GM12878 (cell line): ENCODE data around the gene PRRG4.

ENCODE experiments used
- EP300 ChIP-seq, 2 experiments: fragments of 150-350 bp in 1 of 2; IDR thresholded peaks; 2 replicates each; pipeline ENCODE4 v1.6.1; 2011 to 2012; ENCODE audit warnings: low read depth in 2 of 2, low read length in 2 of 2, borderline replicate concordance in 1 of 2, improper control_type of control experiment in 1 of 2, inconsistent platforms in 1 of 2; ENCODE audit not compliant: control insufficient read depth in 1 of 2
- EZH2 ChIP-seq: IDR thresholded peaks from 2 replicates; pipeline ENCODE4 v1.6.1; 2012; ENCODE audit warnings: low read depth, mild to moderate bottlenecking, control low read depth, inconsistent platforms, low read length, borderline replicate concordance; ENCODE audit not compliant: control insufficient read depth
- FOXM1 ChIP-seq: IDR thresholded peaks from 2 replicates; pipeline ENCODE4 v1.6.1; 2012; ENCODE audit warnings: low read depth, mild to moderate bottlenecking, inconsistent platforms, low read length, moderate library complexity
- GABPA ChIP-seq: IDR thresholded peaks from 2 replicates; pipeline ENCODE4 v1.6.1; 2014; ENCODE audit warnings: antibody characterized with exemption, low read depth, mild to moderate bottlenecking, inconsistent platforms
- PAX8 ChIP-seq: fragments of 450-650 bp; IDR thresholded peaks from 2 replicates; pipeline ENCODE4 v1.6.1; 2017; ENCODE audit warnings: mild to moderate bottlenecking, moderate library complexity
- RFX5 ChIP-seq: IDR thresholded peaks from 2 replicates; pipeline ENCODE4 v1.6.1; 2011; ENCODE audit warnings: low read depth, low read length, improper control_type of control experiment
- SIN3A ChIP-seq: IDR thresholded peaks from 2 replicates; pipeline ENCODE4 v1.6.1; 2012; ENCODE audit warnings: low read depth, low read length, improper control_type of control experiment
- SMAD1 ChIP-seq: fragments of 450-650 bp; IDR thresholded peaks from 2 replicates; pipeline ENCODE4 v1.6.1; 2018; ENCODE audit warnings: mild to moderate bottlenecking, low read depth; ENCODE audit not compliant: partially characterized antibody
- TARDBP ChIP-seq: IDR thresholded peaks from 2 replicates; pipeline ENCODE4 v1.6.1; 2016; ENCODE audit warnings: borderline replicate concordance
- TF ChIP-seq, protein P1 (sequence below): IDR thresholded peaks from 2 replicates; pipeline ENCODE4 v1.6.1; 2011; ENCODE audit warnings: mild to moderate bottlenecking, low read depth, low read length, moderate library complexity; ENCODE audit not compliant: insufficient replicate concordance
- TF ChIP-seq, protein P2 (sequence below): IDR thresholded peaks from 2 replicates; pipeline ENCODE4 v1.6.1; 2012; ENCODE audit warnings: low read length, inconsistent platforms
- TF ChIP-seq, protein P3 (sequence below): IDR thresholded peaks from 2 replicates; pipeline ENCODE4 v1.6.1; 2012; ENCODE audit warnings: mild to moderate bottlenecking, low read depth, low read length
- TF ChIP-seq, protein P4 (sequence below): IDR thresholded peaks from 2 replicates; pipeline ENCODE4 v1.6.1; 2011; ENCODE audit warnings: low read depth, mild to moderate bottlenecking, low read length, moderate library complexity, borderline replicate concordance; ENCODE audit errors: extremely low read depth
- TF ChIP-seq, protein P5 (sequence below), 3 experiments: IDR thresholded peaks in 2 of 3; conservative IDR thresholded peaks in 1 of 3; 2 replicates each; pipeline ENCODE4 v1.5.1; 2011; ENCODE audit warnings: low read depth in 3 of 3, low read length in 3 of 3, mild to moderate bottlenecking in 3 of 3, control low read depth in 2 of 3, moderate library complexity in 2 of 3, inconsistent platforms in 1 of 3, mixed read lengths in 1 of 3; ENCODE audit not compliant: control insufficient read depth in 2 of 3, insufficient read depth in 1 of 3; ENCODE audit errors: extremely low read depth in 1 of 3

DNA sequence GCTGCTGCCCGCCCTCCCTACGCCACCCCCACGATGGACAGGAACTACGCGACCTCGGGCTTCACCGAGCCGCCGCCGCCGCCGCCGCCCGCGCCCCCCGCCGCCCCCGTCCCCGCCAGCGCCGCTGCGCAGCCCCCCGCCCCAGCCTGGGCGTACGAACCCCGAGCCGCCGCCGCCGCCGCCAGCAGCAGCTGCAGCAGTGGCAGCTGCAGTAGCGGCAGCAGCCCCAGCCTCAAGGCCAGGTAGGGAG lies 63.3 kb downstream of the PRRG4 start:
- TF ChIP-seq, protein P1, sequence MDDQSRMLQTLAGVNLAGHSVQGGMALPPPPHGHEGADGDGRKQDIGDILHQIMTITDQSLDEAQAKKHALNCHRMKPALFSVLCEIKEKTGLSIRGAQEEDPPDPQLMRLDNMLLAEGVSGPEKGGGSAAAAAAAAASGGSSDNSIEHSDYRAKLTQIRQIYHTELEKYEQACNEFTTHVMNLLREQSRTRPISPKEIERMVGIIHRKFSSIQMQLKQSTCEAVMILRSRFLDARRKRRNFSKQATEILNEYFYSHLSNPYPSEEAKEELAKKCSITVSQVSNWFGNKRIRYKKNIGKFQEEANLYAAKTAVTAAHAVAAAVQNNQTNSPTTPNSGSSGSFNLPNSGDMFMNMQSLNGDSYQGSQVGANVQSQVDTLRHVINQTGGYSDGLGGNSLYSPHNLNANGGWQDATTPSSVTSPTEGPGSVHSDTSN = no peak
- TF ChIP-seq, protein P2, sequence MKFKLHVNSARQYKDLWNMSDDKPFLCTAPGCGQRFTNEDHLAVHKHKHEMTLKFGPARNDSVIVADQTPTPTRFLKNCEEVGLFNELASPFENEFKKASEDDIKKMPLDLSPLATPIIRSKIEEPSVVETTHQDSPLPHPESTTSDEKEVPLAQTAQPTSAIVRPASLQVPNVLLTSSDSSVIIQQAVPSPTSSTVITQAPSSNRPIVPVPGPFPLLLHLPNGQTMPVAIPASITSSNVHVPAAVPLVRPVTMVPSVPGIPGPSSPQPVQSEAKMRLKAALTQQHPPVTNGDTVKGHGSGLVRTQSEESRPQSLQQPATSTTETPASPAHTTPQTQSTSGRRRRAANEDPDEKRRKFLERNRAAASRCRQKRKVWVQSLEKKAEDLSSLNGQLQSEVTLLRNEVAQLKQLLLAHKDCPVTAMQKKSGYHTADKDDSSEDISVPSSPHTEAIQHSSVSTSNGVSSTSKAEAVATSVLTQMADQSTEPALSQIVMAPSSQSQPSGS = no peak
- TF ChIP-seq, protein P3, sequence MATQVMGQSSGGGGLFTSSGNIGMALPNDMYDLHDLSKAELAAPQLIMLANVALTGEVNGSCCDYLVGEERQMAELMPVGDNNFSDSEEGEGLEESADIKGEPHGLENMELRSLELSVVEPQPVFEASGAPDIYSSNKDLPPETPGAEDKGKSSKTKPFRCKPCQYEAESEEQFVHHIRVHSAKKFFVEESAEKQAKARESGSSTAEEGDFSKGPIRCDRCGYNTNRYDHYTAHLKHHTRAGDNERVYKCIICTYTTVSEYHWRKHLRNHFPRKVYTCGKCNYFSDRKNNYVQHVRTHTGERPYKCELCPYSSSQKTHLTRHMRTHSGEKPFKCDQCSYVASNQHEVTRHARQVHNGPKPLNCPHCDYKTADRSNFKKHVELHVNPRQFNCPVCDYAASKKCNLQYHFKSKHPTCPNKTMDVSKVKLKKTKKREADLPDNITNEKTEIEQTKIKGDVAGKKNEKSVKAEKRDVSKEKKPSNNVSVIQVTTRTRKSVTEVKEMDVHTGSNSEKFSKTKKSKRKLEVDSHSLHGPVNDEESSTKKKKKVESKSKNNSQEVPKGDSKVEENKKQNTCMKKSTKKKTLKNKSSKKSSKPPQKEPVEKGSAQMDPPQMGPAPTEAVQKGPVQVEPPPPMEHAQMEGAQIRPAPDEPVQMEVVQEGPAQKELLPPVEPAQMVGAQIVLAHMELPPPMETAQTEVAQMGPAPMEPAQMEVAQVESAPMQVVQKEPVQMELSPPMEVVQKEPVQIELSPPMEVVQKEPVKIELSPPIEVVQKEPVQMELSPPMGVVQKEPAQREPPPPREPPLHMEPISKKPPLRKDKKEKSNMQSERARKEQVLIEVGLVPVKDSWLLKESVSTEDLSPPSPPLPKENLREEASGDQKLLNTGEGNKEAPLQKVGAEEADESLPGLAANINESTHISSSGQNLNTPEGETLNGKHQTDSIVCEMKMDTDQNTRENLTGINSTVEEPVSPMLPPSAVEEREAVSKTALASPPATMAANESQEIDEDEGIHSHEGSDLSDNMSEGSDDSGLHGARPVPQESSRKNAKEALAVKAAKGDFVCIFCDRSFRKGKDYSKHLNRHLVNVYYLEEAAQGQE = no peak
- TF ChIP-seq, protein P4, sequence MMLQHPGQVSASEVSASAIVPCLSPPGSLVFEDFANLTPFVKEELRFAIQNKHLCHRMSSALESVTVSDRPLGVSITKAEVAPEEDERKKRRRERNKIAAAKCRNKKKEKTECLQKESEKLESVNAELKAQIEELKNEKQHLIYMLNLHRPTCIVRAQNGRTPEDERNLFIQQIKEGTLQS = no peak
- TF ChIP-seq, protein P5, sequence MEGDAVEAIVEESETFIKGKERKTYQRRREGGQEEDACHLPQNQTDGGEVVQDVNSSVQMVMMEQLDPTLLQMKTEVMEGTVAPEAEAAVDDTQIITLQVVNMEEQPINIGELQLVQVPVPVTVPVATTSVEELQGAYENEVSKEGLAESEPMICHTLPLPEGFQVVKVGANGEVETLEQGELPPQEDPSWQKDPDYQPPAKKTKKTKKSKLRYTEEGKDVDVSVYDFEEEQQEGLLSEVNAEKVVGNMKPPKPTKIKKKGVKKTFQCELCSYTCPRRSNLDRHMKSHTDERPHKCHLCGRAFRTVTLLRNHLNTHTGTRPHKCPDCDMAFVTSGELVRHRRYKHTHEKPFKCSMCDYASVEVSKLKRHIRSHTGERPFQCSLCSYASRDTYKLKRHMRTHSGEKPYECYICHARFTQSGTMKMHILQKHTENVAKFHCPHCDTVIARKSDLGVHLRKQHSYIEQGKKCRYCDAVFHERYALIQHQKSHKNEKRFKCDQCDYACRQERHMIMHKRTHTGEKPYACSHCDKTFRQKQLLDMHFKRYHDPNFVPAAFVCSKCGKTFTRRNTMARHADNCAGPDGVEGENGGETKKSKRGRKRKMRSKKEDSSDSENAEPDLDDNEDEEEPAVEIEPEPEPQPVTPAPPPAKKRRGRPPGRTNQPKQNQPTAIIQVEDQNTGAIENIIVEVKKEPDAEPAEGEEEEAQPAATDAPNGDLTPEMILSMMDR (IDR thresholded peaks at IDR 0.05 in 2 of 3, conservative IDR thresholded peaks at IDR 0.05 in 1 of 3; ENCODE audit: control insufficient read depth in 2 of 3, extremely low read depth in 1 of 3, insufficient read depth in 1 of 3, low read depth in 3 of 3, low read length in 3 of 3) = no peak
- TF ChIP-seq PAX8 (no peak), TARDBP (no peak), SMAD1 (no peak), SIN3A (no peak), EP300 (IDR thresholded peaks at IDR 0.05; ENCODE audit: borderline replicate concordance in 1 of 2, control insufficient read depth in 1 of 2, low read depth in 2 of 2, low read length in 2 of 2) (no peak), RFX5 (no peak), FOXM1 (no peak), EZH2 (no peak), GABPA (no peak)
